NCI-H2107 (cell line): ENCODE measurements around the gene OPCML.

Experiments used
- DNase-seq: peaks from one replicate; lab custom pipeline; 2025; lab: John Stamatoyannopoulos, UW

OPCML gene

GRCh38 chr11:132605825-132606570 is 926.3 kb downstream of the OPCML start:
- DNase-seq: no peak

- no peak for DNase-seq
Observed at GRCh38 chr11:132604431-132604830, 927.9 kb downstream of the OPCML start.

- DNase-seq: no peak
Observed at GRCh38 chr11:132601875-132602274, 930.4 kb downstream of the OPCML start.

- no peak for DNase-seq
Observed at GRCh38 chr11:132595711-132596134, 936.6 kb downstream of the OPCML start.

DNA sequence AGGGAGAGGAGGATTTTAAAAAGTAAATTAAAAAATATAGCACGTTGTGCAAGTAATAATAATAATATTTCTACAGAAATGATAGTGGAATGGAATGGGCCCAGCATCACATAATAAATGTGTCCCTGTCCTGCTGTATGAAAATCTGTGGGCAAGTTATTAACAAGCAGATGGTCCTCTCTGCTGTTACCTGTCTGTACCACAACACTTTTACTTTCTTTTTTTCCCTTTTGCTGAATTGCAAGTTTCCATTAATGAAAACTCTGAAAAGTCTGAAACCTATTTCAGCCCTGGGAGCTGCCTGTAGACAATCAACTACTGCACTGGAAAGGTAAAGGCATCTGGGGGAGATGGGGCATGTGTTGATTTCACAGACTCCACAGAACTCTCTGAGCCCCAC is 937.1 kb downstream of the OPCML start:
- DNase-seq: no peak

- DNase-seq: no peak
Observed at GRCh38 chr11:132590986-132591385, 941.3 kb downstream of the OPCML start.

DNA sequence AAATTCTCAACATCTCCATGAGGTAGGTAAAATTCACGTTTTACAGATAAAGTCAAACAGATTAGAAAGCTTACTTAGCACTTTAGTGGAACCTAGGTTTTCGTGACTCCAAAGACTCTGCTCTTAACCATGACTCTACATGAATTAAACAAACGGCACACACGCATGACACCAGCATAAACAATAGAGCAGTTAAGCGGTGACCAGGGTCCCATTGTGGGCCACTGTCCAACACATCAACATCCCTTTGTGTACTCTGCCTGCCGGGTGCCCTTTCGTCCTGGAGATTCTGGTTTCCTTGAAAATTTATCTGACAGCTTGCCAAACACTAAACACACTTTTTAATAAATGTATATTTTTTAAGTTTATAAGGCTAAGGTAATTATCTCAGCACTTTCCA is 941.7 kb downstream of the OPCML start:
- DNase-seq: no peak

GRCh38 chr11:132589791-132590190 is 942.5 kb downstream of the OPCML start:
- no peak for DNase-seq

- DNase-seq: no peak
Observed at GRCh38 chr11:132588366-132588765, 943.9 kb downstream of the OPCML start.

GRCh38 chr11:132587716-132588115 is 944.6 kb downstream of the OPCML start:
- no peak for DNase-seq

GRCh38 chr11:132586801-132587200 is 945.5 kb downstream of the OPCML start:
- no peak for DNase-seq

GRCh38 chr11:132579634-132580327 is 952.5 kb downstream of the OPCML start:
- no peak for DNase-seq

DNA sequence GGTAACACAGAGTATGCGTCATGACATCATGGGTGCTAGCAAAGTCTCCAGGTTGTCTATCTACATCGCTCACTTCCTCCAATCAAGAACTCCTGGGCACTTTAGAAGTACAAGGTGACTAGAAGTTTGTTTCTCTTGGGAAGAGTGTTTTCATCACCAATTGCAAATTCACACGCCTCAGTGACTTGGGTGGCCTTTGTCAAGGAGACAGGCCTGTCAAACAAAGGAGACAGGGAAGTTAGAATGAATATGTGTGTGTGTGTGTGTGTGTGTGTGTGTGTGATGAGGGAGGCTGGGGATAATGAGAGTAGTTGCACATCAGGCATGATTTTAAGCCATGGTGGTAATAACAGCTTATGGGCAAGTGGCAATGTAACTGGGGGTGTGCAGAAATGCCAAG is 953.2 kb downstream of the OPCML start:
- no peak for DNase-seq

DNA sequence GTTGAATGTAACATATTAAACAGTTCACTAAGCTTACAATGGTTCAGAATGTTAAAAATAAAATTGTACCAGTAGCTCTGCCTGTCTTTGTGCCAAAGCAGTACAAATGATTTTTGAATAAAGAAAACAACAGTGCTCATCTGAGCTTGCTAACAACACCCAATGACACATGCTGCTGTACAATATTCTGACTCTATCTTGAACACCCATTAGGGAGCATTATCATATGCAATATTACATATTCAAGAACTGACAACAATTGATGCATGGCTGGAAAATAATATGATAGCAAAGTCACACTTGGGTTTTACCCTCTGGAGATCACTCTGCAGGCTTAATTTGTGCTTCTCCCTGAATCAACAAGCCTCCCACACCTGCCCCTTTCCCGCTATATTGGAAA is 953.7 kb downstream of the OPCML start:
- DNase-seq: no peak

GRCh38 chr11:132576706-132577105 is 955.6 kb downstream of the OPCML start:
- DNase-seq: no peak

DNA sequence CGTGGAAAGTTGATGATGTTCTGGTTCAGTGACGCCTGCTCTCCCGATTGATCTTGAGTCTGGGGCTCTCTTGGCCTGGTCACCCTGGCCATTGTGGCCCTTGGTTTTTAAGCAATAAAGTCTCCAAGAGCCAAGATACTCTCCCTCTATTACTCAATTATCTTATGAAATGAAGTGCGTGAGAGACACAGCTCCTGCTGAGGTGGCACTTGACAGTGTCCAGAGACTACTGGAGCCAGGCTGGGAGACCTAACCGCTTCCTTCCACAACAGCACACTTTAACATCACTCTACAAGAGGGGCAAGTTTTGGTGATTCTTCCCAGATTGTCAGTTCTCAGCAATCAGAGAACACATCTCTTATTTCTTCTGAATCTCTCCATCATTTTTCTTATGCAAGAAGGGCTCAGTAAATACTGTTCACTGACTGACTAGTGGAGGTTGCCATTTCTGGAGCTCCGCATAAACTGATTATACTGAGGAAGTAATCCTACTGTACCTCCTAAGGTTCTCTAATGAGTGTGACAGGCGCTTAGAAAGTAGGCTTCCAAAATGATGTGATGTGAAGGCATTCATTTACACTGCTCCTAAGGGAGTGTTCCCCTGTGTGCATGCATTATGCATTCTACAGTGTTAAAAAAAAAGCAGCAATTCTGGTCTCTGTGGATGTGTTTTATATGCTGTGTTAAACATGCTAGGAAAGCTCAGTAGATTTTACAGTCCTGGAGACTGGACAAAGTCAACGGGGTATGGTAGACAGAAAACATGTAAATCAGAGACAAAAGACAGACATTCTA is 968.0 kb downstream of the OPCML start:
- no peak for DNase-seq

- no peak for DNase-seq
Observed at GRCh38 chr11:132563050-132563449, 969.3 kb downstream of the OPCML start.

- DNase-seq: no peak
Observed at GRCh38 chr11:132561937-132562336, 970.4 kb downstream of the OPCML start.

GRCh38 chr11:132559331-132560036 is 972.8 kb downstream of the OPCML start:
- DNase-seq: no peak

- no peak for DNase-seq
Observed at GRCh38 chr11:132556316-132556715, 976.0 kb downstream of the OPCML start.

- DNase-seq: no peak
Observed at GRCh38 chr11:132555617-132556016, 976.7 kb downstream of the OPCML start.

DNA sequence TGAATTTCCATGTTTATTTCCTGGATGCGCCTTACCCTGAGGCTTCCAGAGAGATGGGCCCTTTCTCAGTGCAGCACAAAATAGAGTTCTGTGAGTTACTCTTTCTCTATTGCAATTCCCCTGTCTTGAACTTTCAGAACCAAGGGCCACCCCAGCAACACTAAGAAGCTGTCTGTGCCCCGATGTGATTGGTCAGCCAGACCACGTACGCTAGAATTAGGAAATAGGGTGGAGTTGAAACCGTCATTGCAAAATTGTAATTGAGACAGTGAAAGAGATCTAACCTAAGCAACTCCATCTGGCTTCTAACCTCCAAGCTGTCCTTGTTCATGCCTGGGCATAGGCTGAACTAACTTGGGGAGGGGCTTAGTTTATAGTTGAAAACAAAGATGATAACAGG is 981.3 kb downstream of the OPCML start:
- no peak for DNase-seq
